Neural cell (in vitro differentiated cells): ENCODE data around the gene RC3H1. TPM values are rescaled to one million over a fixed set of nuclear protein-coding genes. Genes with fewer than 3 reads are reported as not detected.

ENCODE experiments used
- H2AFZ ChIP-seq: fragments of 200-600, 300-800 bp; sonication (generic), shearing (Covaris generic); 2 replicates; pipeline ENCODE4 v1.6.0; 2014; ENCODE audit warnings: low read depth, mild to moderate bottlenecking, antibody characterized with exemption, low read length, moderate library complexity
- H3F3A ChIP-seq: fragments of 200-600 bp; shearing (Covaris generic); 2 replicates; pipeline ENCODE4 v1.6.1; 2016; ENCODE audit warnings: mild to moderate bottlenecking, moderate library complexity, mixed read lengths, antibody characterized with exemption, low read length; ENCODE audit not compliant: insufficient read depth, poor library complexity, severe bottlenecking
- H3K27ac ChIP-seq: fragments of 200-600, 300-800 bp; sonication (generic), shearing (Covaris generic); 2 replicates; pipeline ENCODE4 v1.5.1; 2014; ENCODE audit warnings: mild to moderate bottlenecking, low read length, moderate library complexity
- H3K27me3 ChIP-seq: fragments of 300-800, 200-600 bp; sonication (generic), shearing (Covaris generic); 2 replicates; pipeline ENCODE4 v1.6.0; 2014; ENCODE audit warnings: mild to moderate bottlenecking, low read depth, low read length, moderate library complexity; ENCODE audit not compliant: insufficient read depth
- H3K36me3 ChIP-seq: fragments of 300-800, 200-600 bp; sonication (generic), shearing (Covaris generic); 2 replicates; pipeline ENCODE4 v1.5.1; 2014; ENCODE audit warnings: mild to moderate bottlenecking, antibody characterized with exemption, low read length, moderate library complexity; ENCODE audit not compliant: insufficient read depth
- H3K4me2 ChIP-seq: fragments of 300-800, 200-600 bp; sonication (generic), shearing (Covaris generic); 2 replicates; pipeline ENCODE4 v1.6.0; 2014; ENCODE audit warnings: mild to moderate bottlenecking, low read length
- H3K4me3 ChIP-seq: fragments of 300-800, 200-600 bp; sonication (generic), shearing (Covaris generic); 2 replicates; pipeline ENCODE4 v1.5.1; 2014; ENCODE audit warnings: mild to moderate bottlenecking, low read length, moderate library complexity
- H3K79me2 ChIP-seq: fragments of 200-600 bp; shearing (Covaris generic); replicated peaks from 2 replicates; pipeline ENCODE4 v1.6.0; 2014; ENCODE audit warnings: mild to moderate bottlenecking, low read length, moderate library complexity; ENCODE audit not compliant: insufficient read depth
- H3K9ac ChIP-seq: fragments of 300-800, 200-600 bp; sonication (generic), shearing (Covaris generic); 2 replicates; pipeline ENCODE4 v1.6.1; 2016; ENCODE audit warnings: mild to moderate bottlenecking, low read length, mixed read lengths
- H3K9me2 ChIP-seq: fragments of 200-600 bp; shearing (Covaris generic); 2 replicates; pipeline ENCODE4 v1.6.1; 2016; ENCODE audit warnings: mild to moderate bottlenecking, low read length, mixed read lengths; ENCODE audit not compliant: insufficient read depth
- H3K9me3 ChIP-seq: fragments of 200-600, 300-800 bp; sonication (generic), shearing (Covaris generic); 2 replicates; pipeline ENCODE4 v1.6.1; 2016; ENCODE audit warnings: mild to moderate bottlenecking, mixed run types, low read length, moderate library complexity, mixed read lengths
- H4K20me1 ChIP-seq: fragments of 200-600 bp; shearing (Covaris generic); 2 replicates; pipeline ENCODE4 v1.6.1; 2016; ENCODE audit warnings: mild to moderate bottlenecking, mixed run types; ENCODE audit not compliant: insufficient read depth
- EP300 ChIP-seq: fragments of 450-650 bp; conservative IDR thresholded peaks from 2 replicates; pipeline ENCODE4 v1.6.1; 2014; ENCODE audit warnings: antibody characterized with exemption, mild to moderate bottlenecking, moderate library complexity; ENCODE audit not compliant: poor library complexity, severe bottlenecking
- EZH2 ChIP-seq: fragments of 200-600, 300-800 bp; shearing (Covaris generic), sonication (generic); IDR thresholded peaks from 2 replicates; pipeline ENCODE4 v1.6.1; 2014; ENCODE audit warnings: antibody characterized with exemption, low read length, borderline replicate concordance, mild to moderate bottlenecking; ENCODE audit not compliant: insufficient read depth, poor library complexity, severe bottlenecking
- POLR2AphosphoS5 ChIP-seq: IDR thresholded peaks from 2 replicates; pipeline ENCODE4 v1.6.1; 2012
- SMC3 ChIP-seq: fragments of 450-650 bp; conservative IDR thresholded peaks from 2 replicates; pipeline ENCODE4 v1.6.1; 2014; ENCODE audit warnings: antibody characterized with exemption, mild to moderate bottlenecking, moderate library complexity; ENCODE audit not compliant: poor library complexity
- TAF1 ChIP-seq: IDR thresholded peaks from 2 replicates; pipeline ENCODE4 v1.6.1; 2012; ENCODE audit warnings: low read depth
- polyA plus RNA-seq: library from polyadenylated mRNA; depleted of rRNA; stranded (reverse); fragments of >200 nt; gene quantifications from 2 replicates; pipeline ENCODE4 v1.2.3, GENCODE V29; 2014
- TF ChIP-seq, protein P1 (sequence below): fragments of 450-650 bp; IDR thresholded peaks from 2 replicates; pipeline ENCODE4 v1.5.1; 2014; ENCODE audit warnings: antibody characterized with exemption, mild to moderate bottlenecking, moderate library complexity; ENCODE audit not compliant: poor library complexity, severe bottlenecking
- TF ChIP-seq, protein P2 (sequence below): IDR thresholded peaks from 2 replicates; pipeline ENCODE4 v1.6.1; 2012; ENCODE audit warnings: borderline replicate concordance

RC3H1 gene
- polyA plus RNA-seq, 1 donor from 2014 or later, result 12.8 TPM

DNA sequence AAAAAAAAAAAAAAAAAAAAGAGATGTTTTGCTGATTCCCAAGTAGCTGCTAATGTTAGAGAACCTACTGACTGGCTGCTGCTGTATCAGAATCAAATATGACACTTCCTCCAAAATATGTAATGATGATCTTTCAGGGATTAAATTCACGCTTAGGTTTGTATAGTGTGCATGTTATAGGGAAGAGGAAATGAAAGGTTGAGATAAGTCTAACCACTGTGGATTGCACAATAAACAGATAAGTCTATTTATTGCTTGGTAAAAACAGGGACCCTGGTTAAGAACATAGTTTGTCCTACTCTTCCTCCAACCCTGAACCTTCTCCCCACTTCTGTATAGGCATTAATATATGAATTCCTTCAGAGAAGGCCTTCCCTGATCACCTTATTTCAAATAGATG lies 13.2 kb downstream of the RC3H1 start:
- no peak overlapping the region for H3K27ac ChIP-seq
- TF ChIP-seq TAF1, result no peak
- TF ChIP-seq EP300, result no peak
- TF ChIP-seq, protein P1, sequence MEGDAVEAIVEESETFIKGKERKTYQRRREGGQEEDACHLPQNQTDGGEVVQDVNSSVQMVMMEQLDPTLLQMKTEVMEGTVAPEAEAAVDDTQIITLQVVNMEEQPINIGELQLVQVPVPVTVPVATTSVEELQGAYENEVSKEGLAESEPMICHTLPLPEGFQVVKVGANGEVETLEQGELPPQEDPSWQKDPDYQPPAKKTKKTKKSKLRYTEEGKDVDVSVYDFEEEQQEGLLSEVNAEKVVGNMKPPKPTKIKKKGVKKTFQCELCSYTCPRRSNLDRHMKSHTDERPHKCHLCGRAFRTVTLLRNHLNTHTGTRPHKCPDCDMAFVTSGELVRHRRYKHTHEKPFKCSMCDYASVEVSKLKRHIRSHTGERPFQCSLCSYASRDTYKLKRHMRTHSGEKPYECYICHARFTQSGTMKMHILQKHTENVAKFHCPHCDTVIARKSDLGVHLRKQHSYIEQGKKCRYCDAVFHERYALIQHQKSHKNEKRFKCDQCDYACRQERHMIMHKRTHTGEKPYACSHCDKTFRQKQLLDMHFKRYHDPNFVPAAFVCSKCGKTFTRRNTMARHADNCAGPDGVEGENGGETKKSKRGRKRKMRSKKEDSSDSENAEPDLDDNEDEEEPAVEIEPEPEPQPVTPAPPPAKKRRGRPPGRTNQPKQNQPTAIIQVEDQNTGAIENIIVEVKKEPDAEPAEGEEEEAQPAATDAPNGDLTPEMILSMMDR, result no peak
- TF ChIP-seq POLR2AphosphoS5, result no peak
- no peak for TF ChIP-seq SMC3
- no peak for TF ChIP-seq EZH2
- TF ChIP-seq, protein P2, sequence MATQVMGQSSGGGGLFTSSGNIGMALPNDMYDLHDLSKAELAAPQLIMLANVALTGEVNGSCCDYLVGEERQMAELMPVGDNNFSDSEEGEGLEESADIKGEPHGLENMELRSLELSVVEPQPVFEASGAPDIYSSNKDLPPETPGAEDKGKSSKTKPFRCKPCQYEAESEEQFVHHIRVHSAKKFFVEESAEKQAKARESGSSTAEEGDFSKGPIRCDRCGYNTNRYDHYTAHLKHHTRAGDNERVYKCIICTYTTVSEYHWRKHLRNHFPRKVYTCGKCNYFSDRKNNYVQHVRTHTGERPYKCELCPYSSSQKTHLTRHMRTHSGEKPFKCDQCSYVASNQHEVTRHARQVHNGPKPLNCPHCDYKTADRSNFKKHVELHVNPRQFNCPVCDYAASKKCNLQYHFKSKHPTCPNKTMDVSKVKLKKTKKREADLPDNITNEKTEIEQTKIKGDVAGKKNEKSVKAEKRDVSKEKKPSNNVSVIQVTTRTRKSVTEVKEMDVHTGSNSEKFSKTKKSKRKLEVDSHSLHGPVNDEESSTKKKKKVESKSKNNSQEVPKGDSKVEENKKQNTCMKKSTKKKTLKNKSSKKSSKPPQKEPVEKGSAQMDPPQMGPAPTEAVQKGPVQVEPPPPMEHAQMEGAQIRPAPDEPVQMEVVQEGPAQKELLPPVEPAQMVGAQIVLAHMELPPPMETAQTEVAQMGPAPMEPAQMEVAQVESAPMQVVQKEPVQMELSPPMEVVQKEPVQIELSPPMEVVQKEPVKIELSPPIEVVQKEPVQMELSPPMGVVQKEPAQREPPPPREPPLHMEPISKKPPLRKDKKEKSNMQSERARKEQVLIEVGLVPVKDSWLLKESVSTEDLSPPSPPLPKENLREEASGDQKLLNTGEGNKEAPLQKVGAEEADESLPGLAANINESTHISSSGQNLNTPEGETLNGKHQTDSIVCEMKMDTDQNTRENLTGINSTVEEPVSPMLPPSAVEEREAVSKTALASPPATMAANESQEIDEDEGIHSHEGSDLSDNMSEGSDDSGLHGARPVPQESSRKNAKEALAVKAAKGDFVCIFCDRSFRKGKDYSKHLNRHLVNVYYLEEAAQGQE, result no peak
- no peak overlapping the region for H3K4me3 ChIP-seq
- no peaks in the 10 kb centered on the region for H3K9me2 ChIP-seq
- H3K4me2 ChIP-seq, result no peak overlapping the region
- no peaks in the 10 kb centered on the region for H3K9me3 ChIP-seq
- H3K79me2 ChIP-seq, result peaks cover 72% of the 10 kb centered on the region
- no peaks in the 10 kb centered on the region for H3K27me3 ChIP-seq
- no peaks in the 10 kb centered on the region for H3K36me3 ChIP-seq
- H2AFZ ChIP-seq, result no peak overlapping the region
- no peak overlapping the region for H3K9ac ChIP-seq
- H3F3A ChIP-seq, result no peaks in the 10 kb centered on the region
- no peaks in the 10 kb centered on the region for H4K20me1 ChIP-seq

DNA sequence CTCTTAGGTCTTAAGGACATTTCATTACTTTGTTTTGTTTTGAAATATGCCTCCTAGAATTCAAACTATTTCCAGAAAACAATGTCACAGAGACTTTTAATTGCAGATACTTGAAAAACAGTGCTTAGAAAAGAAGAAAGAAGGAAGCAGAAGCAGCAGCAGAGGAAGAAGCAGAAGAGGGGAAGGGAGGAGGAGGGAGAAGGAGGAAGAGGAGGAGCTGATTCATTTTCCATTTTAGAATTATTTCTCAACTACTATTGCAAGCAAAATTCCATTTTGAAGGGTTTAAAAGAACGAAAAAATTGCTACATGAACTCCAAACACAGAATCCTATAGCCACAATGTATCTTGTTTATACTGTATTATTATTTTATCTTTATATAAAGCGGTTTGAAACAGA lies 13.9 kb downstream of the RC3H1 start:
- no peak overlapping the region for H3K4me3 ChIP-seq
- H3F3A ChIP-seq, result no peaks in the 10 kb centered on the region
- peaks cover 67% of the 10 kb centered on the region for H3K79me2 ChIP-seq
- H3K4me2 ChIP-seq, result no peak overlapping the region
- no peaks in the 10 kb centered on the region for H3K9me3 ChIP-seq
- H4K20me1 ChIP-seq, result no peaks in the 10 kb centered on the region
- no peak overlapping the region for H2AFZ ChIP-seq
- H3K27ac ChIP-seq, result no peak overlapping the region
- no peaks in the 10 kb centered on the region for H3K27me3 ChIP-seq
- H3K36me3 ChIP-seq, result no peaks in the 10 kb centered on the region
- no peaks in the 10 kb centered on the region for H3K9me2 ChIP-seq
- TF ChIP-seq TAF1, result no peak
- TF ChIP-seq EZH2, result no peak
- TF ChIP-seq, protein P2, result no peak
- H3K9ac ChIP-seq, result no peak overlapping the region
